H1 (cell line): ENCODE data around the gene SRRT. TPM values are rescaled to one million over a fixed set of nuclear protein-coding genes. Genes with fewer than 3 reads are reported as not detected.

Source experiments
- CTCF ChIA-PET: fragments of 300-600 bp; sonication (Branson Sonifier 250); formaldehyde crosslinking; loops from one replicate; lab custom pipeline; 2021; ENCODE audit not compliant: partially characterized antibody; lab: Charles Lee
- POLR2A ChIA-PET: fragments of 300-600 bp; sonication (Branson Sonifier 250); formaldehyde crosslinking; loops from one replicate; lab custom pipeline; 2021; ENCODE audit warnings: inconsistent platforms; ENCODE audit not compliant: partially characterized antibody; lab: Charles Lee
- DNase-seq, 2 experiments: peaks; one replicate each; pipeline versions ENCODE4 v3.0.0 to v3.0.0-alpha.2; 2010 to 2022; ENCODE audit warnings: low spot score in 2 of 2, low read depth in 1 of 2, mixed read lengths in 1 of 2
- FAIRE-seq: peaks from 2 replicates; lab custom pipeline; 2011; peaks lifted over from hg19 to GRCh38; lab: Jason Lieb, UNC
- H2AFZ ChIP-seq: 2 replicates; pipeline ENCODE4 v1.8.1; 2012; ENCODE audit warnings: low read length, inconsistent platforms
- H2AK5ac ChIP-seq: 2 replicates; pipeline ENCODE4 v1.6.1; 2013; ENCODE audit warnings: low read depth, low read length
- H2BK120ac ChIP-seq: replicated peaks from 2 replicates; pipeline ENCODE3; 2013; ENCODE audit warnings: low read depth, low read length, inconsistent platforms
- H2BK12ac ChIP-seq: 2 replicates; pipeline ENCODE4 v1.6.1; 2013; ENCODE audit warnings: low read depth, low read length
- H2BK15ac ChIP-seq: 2 replicates; pipeline ENCODE4 v1.6.1; 2013; ENCODE audit warnings: low read length
- H2BK20ac ChIP-seq: 2 replicates; pipeline ENCODE4 v1.6.1; 2013; ENCODE audit warnings: low read length
- H2BK5ac ChIP-seq: 2 replicates; pipeline ENCODE4 v1.6.1; 2013; ENCODE audit warnings: low read depth, low read length
- H3K14ac ChIP-seq: 2 replicates; pipeline ENCODE4 v1.6.1; 2013; ENCODE audit warnings: inconsistent platforms; ENCODE audit not compliant: insufficient read length
- H3K18ac ChIP-seq: 2 replicates; pipeline ENCODE4 v1.6.1; 2013; ENCODE audit warnings: low read length; ENCODE audit errors: extremely low read depth
- H3K23ac ChIP-seq: 2 replicates; pipeline ENCODE4 v1.6.1; 2013; ENCODE audit warnings: inconsistent platforms; ENCODE audit not compliant: insufficient read length
- H3K23me2 ChIP-seq: 2 replicates; pipeline ENCODE4 v1.6.1; 2013; ENCODE audit warnings: low read depth, low read length
- H3K27ac ChIP-seq: 2 replicates; pipeline ENCODE4 v1.6.1; 2011; ENCODE audit warnings: low read depth, low read length, inconsistent platforms
- H3K27me3 ChIP-seq, 4 experiments: replicated peaks in 1 of 4; 1 replicate in 1 of 4; 2 replicates in 3 of 4; pipeline versions ENCODE4 v1.6.1 to v1.8.1; 2011 to 2013; ENCODE audit warnings: low read length in 3 of 4, mild to moderate bottlenecking in 3 of 4, inconsistent platforms in 2 of 4, mixed read lengths in 2 of 4, moderate library complexity in 1 of 4; ENCODE audit not compliant: control insufficient read depth in 3 of 4, insufficient read depth in 3 of 4; ENCODE audit errors: extremely low read depth in 1 of 4
- H3K36me3 ChIP-seq, 4 experiments: 2 replicates each; pipeline versions ENCODE4 v1.6.1 to v1.8.1; 2011 to 2013; ENCODE audit warnings: mild to moderate bottlenecking in 4 of 4, low read length in 3 of 4, moderate library complexity in 2 of 4, control low read depth in 1 of 4, inconsistent platforms in 1 of 4; ENCODE audit not compliant: insufficient read depth in 4 of 4, control insufficient read depth in 2 of 4
- H3K4ac ChIP-seq: replicated peaks from 2 replicates; pipeline ENCODE3; 2013; ENCODE audit warnings: low read length, low read depth, mixed read lengths, inconsistent platforms; ENCODE audit not compliant: insufficient read length
- H3K4me1 ChIP-seq, 4 experiments: replicated peaks in 1 of 4; 1 replicate in 1 of 4; 2 replicates in 3 of 4; pipeline versions ENCODE4 v1.6.1 to v1.8.1; 2011 to 2013; ENCODE audit warnings: low read length in 3 of 4, inconsistent platforms in 2 of 4, mixed read lengths in 1 of 4; ENCODE audit not compliant: insufficient read depth in 4 of 4, control insufficient read depth in 3 of 4
- H3K4me2 ChIP-seq, 2 experiments: 2 replicates each; pipeline versions ENCODE4 v1.6.1 to v1.8.1; 2011 to 2013; ENCODE audit warnings: low read depth in 2 of 2, low read length in 2 of 2, control low read depth in 1 of 2, inconsistent platforms in 1 of 2, mild to moderate bottlenecking in 1 of 2; ENCODE audit not compliant: insufficient read depth in 1 of 2
- H3K4me3 ChIP-seq, 4 experiments: fragments of 200-600, 300-600 bp in 1 of 4; sonication (generic), shearing (Covaris generic), sonication (Bioruptor Twin) in 1 of 4; 2 replicates each; pipeline versions ENCODE4 v1.5.1 to v1.8.1; 2011 to 2016; ENCODE audit warnings: low read length in 4 of 4, low read depth in 3 of 4, control low read depth in 2 of 4, inconsistent platforms in 2 of 4, mild to moderate bottlenecking in 2 of 4, mixed read lengths in 1 of 4, moderate library complexity in 1 of 4; ENCODE audit not compliant: insufficient read depth in 2 of 4; ENCODE audit errors: extremely low read depth in 1 of 4
- H3K56ac ChIP-seq: replicated peaks from 2 replicates; pipeline ENCODE3; 2013; ENCODE audit warnings: low read depth, mild to moderate bottlenecking, mixed read lengths, low read length, inconsistent platforms; ENCODE audit not compliant: insufficient read length
- H3K79me1 ChIP-seq: 2 replicates; pipeline ENCODE4 v1.6.1; 2013; ENCODE audit warnings: low read depth, low read length, control low read depth
- H3K79me2 ChIP-seq, 2 experiments: 2 replicates each; pipeline versions ENCODE4 v1.6.1 to v1.8.1; 2012 to 2013; ENCODE audit warnings: low read length in 2 of 2, mild to moderate bottlenecking in 2 of 2, inconsistent platforms in 1 of 2; ENCODE audit not compliant: insufficient read depth in 2 of 2, control insufficient read depth in 1 of 2
- H3K9ac ChIP-seq, 4 experiments: replicated peaks in 1 of 4; 1 replicate in 1 of 4; 2 replicates in 3 of 4; pipeline versions ENCODE4 v1.6.1 to v1.8.1; 2011 to 2013; ENCODE audit warnings: low read depth in 3 of 4, low read length in 3 of 4, control low read depth in 2 of 4, mild to moderate bottlenecking in 2 of 4, moderate library complexity in 2 of 4, inconsistent platforms in 1 of 4; ENCODE audit errors: extremely low read depth in 1 of 4
- H3K9me3 ChIP-seq, 2 experiments: 2 replicates each; pipeline versions ENCODE4 v1.6.1 to v1.8.1; 2012 to 2013; ENCODE audit warnings: mild to moderate bottlenecking in 2 of 2, moderate library complexity in 2 of 2, control low read depth in 1 of 2, inconsistent platforms in 1 of 2, low read depth in 1 of 2, low read length in 1 of 2, mixed read lengths in 1 of 2; ENCODE audit not compliant: insufficient read depth in 2 of 2
- H4K20me1 ChIP-seq, 2 experiments: replicated peaks in 1 of 2; 2 replicates each; pipeline versions ENCODE3 to v1.8.1; 2011 to 2013; ENCODE audit warnings: inconsistent platforms in 2 of 2, low read length in 2 of 2, mild to moderate bottlenecking in 1 of 2; ENCODE audit not compliant: insufficient read depth in 2 of 2, control insufficient read depth in 1 of 2
- H4K5ac ChIP-seq: 2 replicates; pipeline ENCODE4 v1.6.1; 2013; ENCODE audit warnings: low read length, low read depth, mixed read lengths, inconsistent platforms; ENCODE audit not compliant: insufficient read length
- H4K8ac ChIP-seq: 2 replicates; pipeline ENCODE4 v1.8.0; 2013; ENCODE audit warnings: mild to moderate bottlenecking, moderate library complexity, low read length, inconsistent platforms; ENCODE audit not compliant: insufficient read depth; ENCODE audit errors: extremely low read depth
- H4K91ac ChIP-seq: replicated peaks from 2 replicates; pipeline ENCODE3; 2013; ENCODE audit warnings: low read length, mixed read lengths, inconsistent platforms; ENCODE audit not compliant: insufficient read length
- CBX5 ChIP-seq: fragments of 300-800, 300-1000 bp; sonication (generic); IDR thresholded peaks from 2 replicates; pipeline ENCODE4 v1.7.1; 2016; ENCODE audit warnings: antibody characterized with exemption, low read length, low read depth
- CHD1 ChIP-seq: IDR thresholded peaks from 2 replicates; pipeline ENCODE4 v1.6.1; 2012; ENCODE audit warnings: low read depth, low read length, improper control_type of control experiment
- EGR1 ChIP-seq: IDR thresholded peaks from 2 replicates; pipeline ENCODE4 v1.6.1; 2011; ENCODE audit warnings: low read depth, low read length, borderline replicate concordance
- POU5F1 ChIP-seq: IDR thresholded peaks from 2 replicates; pipeline ENCODE4 v1.6.1; 2011; ENCODE audit warnings: low read depth, mild to moderate bottlenecking, low read length, moderate library complexity
- RAD21 ChIP-seq, 2 experiments: IDR thresholded peaks in 1 of 2; conservative IDR thresholded peaks in 1 of 2; 2 replicates each; pipeline ENCODE4 v1.6.1; 2011; ENCODE audit warnings: low read depth in 2 of 2, low read length in 2 of 2, improper control_type of control experiment in 1 of 2, inconsistent platforms in 1 of 2, mild to moderate bottlenecking in 1 of 2, moderate library complexity in 1 of 2
- SIN3A ChIP-seq, 2 experiments: IDR thresholded peaks in 1 of 2; conservative IDR thresholded peaks in 1 of 2; 2 replicates each; pipeline ENCODE4 v1.6.1; 2011 to 2012; ENCODE audit warnings: low read length in 2 of 2, improper control_type of control experiment in 1 of 2, low read depth in 1 of 2, mild to moderate bottlenecking in 1 of 2
- SIRT6 ChIP-seq: IDR thresholded peaks from one replicate; pipeline ENCODE4 v1.7.1; 2012; ENCODE audit warnings: low read length, inconsistent platforms
- TAF7 ChIP-seq: optimal IDR thresholded peaks from 2 replicates; pipeline ENCODE3; 2011; ENCODE audit warnings: low read depth, mild to moderate bottlenecking, inconsistent platforms, low read length, moderate library complexity, borderline replicate concordance
- WGBS, 2 experiments: shearing (Covaris generic) in 1 of 2; methylation state at CpG; one replicate each; pipeline versions ENCODE4 v1.1.6 to v1.1.7; 2013 to 2015; ENCODE audit warnings: low lambda C conversion rate in 2 of 2, mixed read lengths in 2 of 2, inconsistent platforms in 1 of 2, low coverage in 1 of 2, missing lambda C conversion rate in 1 of 2; ENCODE audit not compliant: insufficient replicate concordance in 2 of 2, insufficient coverage in 1 of 2, insufficient read length in 1 of 2; ENCODE audit errors: extremely low coverage in 1 of 2, missing lambda C conversion rate in 1 of 2; 5-methylcytosine and 5-hydroxymethylcytosine counted together
- polyA plus RNA-seq, 7 experiments: library from polyadenylated mRNA; depleted of rRNA in 3 of 7; stranded (reverse) in 5 of 7; unstranded in 2 of 7; fragments of >200 nt in 5 of 7; fragments of 200-250 nt in 2 of 7; gene quantifications; 1 replicate in 5 of 7; 2 replicates in 1 of 7; 4 replicates in 1 of 7; pipeline versions ENCODE4 v1.2.1 to v1.2.3, GENCODE V29; 2011 to 2013; ENCODE audit warnings: missing spikeins in 2 of 7, mixed read lengths in 2 of 7
- total RNA-seq: library from RNA; stranded (reverse); fragmentation: NEBNext Ultra II Directional; extraction: Animal tissue kit (Norgen Biotek cat#: 25700); gene quantifications from 2 replicates; pipeline ENCODE4 v1.2.1, GENCODE V29; 2021
- TF ChIP-seq, protein P1 (sequence below), 3 experiments: IDR thresholded peaks; 1 replicate in 2 of 3; 2 replicates in 1 of 3; pipeline versions ENCODE4 v1.5.1 to v1.6.1; 2011; ENCODE audit warnings: low read length in 3 of 3, mild to moderate bottlenecking in 3 of 3, inconsistent platforms in 2 of 3, low read depth in 1 of 3, moderate library complexity in 1 of 3; ENCODE audit not compliant: insufficient read depth in 1 of 3; ENCODE audit errors: control extremely low read depth in 1 of 3

Gene SRRT
- total and polyA plus RNA-seq, 2 of the 8 experiments (the other 6 are each of a cell fraction or from before 2014, with no cell fraction given), result 66.7 to 237 TPM

DNA sequence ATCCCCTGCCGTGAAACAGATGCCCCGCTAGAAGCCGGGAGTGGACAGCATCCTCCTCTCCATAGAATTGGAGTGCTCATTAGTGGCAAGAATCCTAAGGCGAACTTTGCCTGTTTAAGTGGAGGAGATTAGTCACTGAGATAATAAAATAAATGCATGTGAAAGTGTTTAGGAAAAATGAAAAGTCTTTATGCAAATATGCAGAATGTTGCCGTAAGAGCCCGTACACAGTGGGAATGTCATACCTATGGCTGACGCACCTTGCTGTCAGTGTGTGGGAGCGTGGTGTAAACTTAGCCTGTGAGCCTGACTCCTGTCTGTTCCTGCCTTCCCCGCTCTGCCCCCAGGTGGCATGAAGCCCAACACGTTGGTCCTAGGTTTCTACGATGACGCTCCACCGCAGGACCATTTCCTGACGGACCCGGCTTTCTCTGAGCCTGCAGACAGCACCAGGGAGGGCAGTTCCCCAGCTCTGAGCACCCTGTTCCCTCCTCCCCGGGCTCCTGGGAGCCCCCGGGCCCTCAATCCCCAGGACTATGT is 9.5 kb upstream of the SRRT start:
- WGBS, 2 experiments, result 82% methylated on average over 17 of the region's 17 CpGs; no CpG with 5 or more reads in 1 of the 2 experiments
- no peak overlapping the region for H3K14ac ChIP-seq
- no peak overlapping the region for H3K23ac ChIP-seq
- H3K18ac ChIP-seq, result no peak overlapping the region; the same call in 1 of the 2 replicates
- H4K20me1 ChIP-seq, result peaks cover 0 to 3% of the 10 kb centered on the region in 2 experiments
- H3K23me2 ChIP-seq, result peaks cover 6% of the 10 kb centered on the region; the same call in 1 of the 2 replicates
- no peak overlapping the region for H2BK20ac ChIP-seq
- no peaks in the 10 kb centered on the region for H3K9me3 ChIP-seq
- no peak overlapping the region for H4K91ac ChIP-seq
- DNase-seq (no peak), FAIRE-seq (no peak)
- H3K27ac ChIP-seq, result no peak overlapping the region
- H2BK15ac ChIP-seq, result no peak overlapping the region
- H2BK120ac ChIP-seq, result no peak overlapping the region
- H2BK5ac ChIP-seq, result no peak overlapping the region
- H4K8ac ChIP-seq, result no peak overlapping the region
- H2BK12ac ChIP-seq, result no peak overlapping the region
- H2AK5ac ChIP-seq, result no peak overlapping the region
- H3K79me2 ChIP-seq, result peaks cover 0 to 18% of the 10 kb centered on the region in 2 experiments; a peak in 3 of 4 replicates
- ChIA-PET CTCF (interaction anchor here (1.6 to 4.5 kb wide), 3 partner anchors 9 to 65 kb away, joined by 4 to 25 read pairs (median 8); no protein-coding TSS in a partner anchor), POLR2A (interaction anchor here (1.2 to 2.1 kb wide), 4 partner anchors 9 to 62 kb away, joined by 3 to 5 read pairs (median 4); partner anchors contain the start of gene SRRT)
- H3K4me3 ChIP-seq, result no peak overlapping the region
- H3K56ac ChIP-seq, result no peak overlapping the region
- H2AFZ ChIP-seq, result no peak overlapping the region
- H3K4me1 ChIP-seq, result peaks cover 2 to 16% (median 11%) of the 10 kb centered on the region in 4 experiments
- H3K4me2 ChIP-seq, result no peak overlapping the region
- no peak overlapping the region for H3K4ac ChIP-seq
- peaks cover 5% of the 10 kb centered on the region; the same call in 1 of the 2 replicates for H3K79me1 ChIP-seq
- H3K9ac ChIP-seq, result no peak overlapping the region
- peaks cover 10 to 22% (median 12%) of the 10 kb centered on the region in 4 experiments for H3K36me3 ChIP-seq
- no peak overlapping the region for H4K5ac ChIP-seq
- no peaks in the 10 kb centered on the region for H3K27me3 ChIP-seq
- TF ChIP-seq CBX5 (no peak), EGR1 (no peak), CHD1 (no peak), RAD21 (IDR thresholded peaks at IDR 0.05 in 1 of 2, conservative IDR thresholded peaks at IDR 0.05 in 1 of 2; ENCODE audit: low read depth in 2 of 2, low read length in 2 of 2) (peak in 1 of 2 experiments; percentile 26; a peak in 1 of 4 replicates), SIRT6 (no peak), TAF7 (no peak), POU5F1 (no peak), SIN3A (conservative IDR thresholded peaks at IDR 0.05 in 1 of 2, IDR thresholded peaks at IDR 0.05 in 1 of 2; ENCODE audit: low read depth in 1 of 2, low read length in 2 of 2) (no peak)
- TF ChIP-seq, protein P1, sequence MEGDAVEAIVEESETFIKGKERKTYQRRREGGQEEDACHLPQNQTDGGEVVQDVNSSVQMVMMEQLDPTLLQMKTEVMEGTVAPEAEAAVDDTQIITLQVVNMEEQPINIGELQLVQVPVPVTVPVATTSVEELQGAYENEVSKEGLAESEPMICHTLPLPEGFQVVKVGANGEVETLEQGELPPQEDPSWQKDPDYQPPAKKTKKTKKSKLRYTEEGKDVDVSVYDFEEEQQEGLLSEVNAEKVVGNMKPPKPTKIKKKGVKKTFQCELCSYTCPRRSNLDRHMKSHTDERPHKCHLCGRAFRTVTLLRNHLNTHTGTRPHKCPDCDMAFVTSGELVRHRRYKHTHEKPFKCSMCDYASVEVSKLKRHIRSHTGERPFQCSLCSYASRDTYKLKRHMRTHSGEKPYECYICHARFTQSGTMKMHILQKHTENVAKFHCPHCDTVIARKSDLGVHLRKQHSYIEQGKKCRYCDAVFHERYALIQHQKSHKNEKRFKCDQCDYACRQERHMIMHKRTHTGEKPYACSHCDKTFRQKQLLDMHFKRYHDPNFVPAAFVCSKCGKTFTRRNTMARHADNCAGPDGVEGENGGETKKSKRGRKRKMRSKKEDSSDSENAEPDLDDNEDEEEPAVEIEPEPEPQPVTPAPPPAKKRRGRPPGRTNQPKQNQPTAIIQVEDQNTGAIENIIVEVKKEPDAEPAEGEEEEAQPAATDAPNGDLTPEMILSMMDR (IDR thresholded peaks at IDR 0.05; ENCODE audit: control extremely low read depth in 1 of 3, insufficient read depth in 1 of 3, low read depth in 1 of 3, low read length in 3 of 3), result peak in 2 of 3 experiments; percentile 8 to 41; a peak in 2 of 4 replicates
